Measurements from ENCODE around the gene TMEM131L.
A peak's percentile ranks its signal among the peaks of the same experiment; 100 is the strongest.

The TMEM131L gene

GRCh38 chr4:153512162-153512852 lies 46.1 kb downstream of the TMEM131L start:
- H3K4me3 ChIP-seq (ENCODE audit: low read depth in 1 of 2, low read length in 1 of 2) = no peak overlapping the region
- no peaks in the 10 kb centered on the region for H3K9me3 ChIP-seq
- peaks cover 16 to 20% of the 10 kb centered on the region in 2 experiments for H3K4me1 ChIP-seq (ENCODE audit: control insufficient read depth in 1 of 2, insufficient read depth in 1 of 2, low read depth in 1 of 2, low read length in 1 of 2)
- no peak for TF ChIP-seq CTCF (IDR thresholded peaks at IDR 0.05)
- no peaks in the 10 kb centered on the region for H3K27me3 ChIP-seq
- H3K36me3 ChIP-seq = peaks cover 11% of the 10 kb centered on the region
- no peak overlapping the region for H3K27ac ChIP-seq

GRCh38 chr4:153512952-153513500 lies 46.9 kb downstream of the TMEM131L start:
- no peaks in the 10 kb centered on the region for H3K9me3 ChIP-seq
- no peak for TF ChIP-seq CTCF (IDR thresholded peaks at IDR 0.05)
- no peak overlapping the region for H3K4me3 ChIP-seq (ENCODE audit: low read depth in 1 of 2, low read length in 1 of 2)
- no peaks in the 10 kb centered on the region for H3K27me3 ChIP-seq
- peaks cover 11% of the 10 kb centered on the region for H3K36me3 ChIP-seq
- peaks cover 16 to 20% of the 10 kb centered on the region in 2 experiments for H3K4me1 ChIP-seq (ENCODE audit: control insufficient read depth in 1 of 2, insufficient read depth in 1 of 2, low read depth in 1 of 2, low read length in 1 of 2)
- H3K27ac ChIP-seq = peak overlapping the region; percentile 21

GRCh38 chr4:153513596-153513995 lies 47.4 kb downstream of the TMEM131L start:
- Histone ChIP-seq H3K27me3 (no peaks in the 10 kb centered on the region), H3K36me3 (peaks cover 10% of the 10 kb centered on the region), H3K9me3 (no peaks in the 10 kb centered on the region), H3K27ac (peak overlapping the region; percentile 49), H3K4me3 (ENCODE audit: low read depth in 1 of 2, low read length in 1 of 2) (no peak overlapping the region), H3K4me1 (ENCODE audit: control insufficient read depth in 1 of 2, insufficient read depth in 1 of 2, low read depth in 1 of 2, low read length in 1 of 2) (peaks cover 16 to 20% of the 10 kb centered on the region in 2 experiments)
- TF ChIP-seq CTCF (IDR thresholded peaks at IDR 0.05) = no peak

GRCh38 chr4:153514001-153514526 lies 47.9 kb downstream of the TMEM131L start:
- no peaks in the 10 kb centered on the region for H3K9me3 ChIP-seq
- H3K4me3 ChIP-seq (ENCODE audit: low read depth in 1 of 2, low read length in 1 of 2) = no peak overlapping the region
- peaks cover 6% of the 10 kb centered on the region for H3K36me3 ChIP-seq
- H3K4me1 ChIP-seq (ENCODE audit: control insufficient read depth in 1 of 2, insufficient read depth in 1 of 2, low read depth in 1 of 2, low read length in 1 of 2) = peaks cover 16 to 23% of the 10 kb centered on the region in 2 experiments
- no peaks in the 10 kb centered on the region for H3K27me3 ChIP-seq
- no peak for TF ChIP-seq CTCF (IDR thresholded peaks at IDR 0.05)
- peak overlapping the region; percentile 49 for H3K27ac ChIP-seq

- Histone ChIP-seq H3K27ac (peak overlapping the region; percentile 49), H3K4me3 (ENCODE audit: low read depth in 1 of 2, low read length in 1 of 2) (peak overlapping the region in 1 of 2 experiments; percentile 38)
Observed at GRCh38 chr4:153514688-153515426, 48.7 kb downstream of the TMEM131L start.

More at GRCh38 chr4:153514688-153515426, 48.7 kb downstream of the TMEM131L start:
- Histone ChIP-seq H3K27me3 (no peaks in the 10 kb centered on the region), H3K36me3 (peaks cover 5% of the 10 kb centered on the region), H3K4me1 (ENCODE audit: control insufficient read depth in 1 of 2, insufficient read depth in 1 of 2, low read depth in 1 of 2, low read length in 1 of 2) (peaks cover 22 to 31% of the 10 kb centered on the region in 2 experiments), H3K9me3 (no peaks in the 10 kb centered on the region)
- TF ChIP-seq CTCF (IDR thresholded peaks at IDR 0.05) = no peak
